Thyroid gland (tissue), 4 donors: Measurements from ENCODE around the gene DDN.

Experiments used
- POLR2A ChIP-seq, 2 donors: fragments of 450-650 bp; IDR thresholded peaks; one replicate each; pipeline ENCODE4 v1.6.1; 2017; ENCODE audit warnings: antibody characterized with exemption in 2 of 2, mild to moderate bottlenecking in 2 of 2, moderate library complexity in 1 of 2
- TF ChIP-seq, protein P1 (sequence below), 6 experiments: fragments of 200-600 bp in 3 of 6; fragments of 450-650 bp in 3 of 6; sonication (generic) in 3 of 6; IDR thresholded peaks; one replicate each; pipeline ENCODE4 v1.5.1; 2016 to 2019; ENCODE audit warnings: antibody characterized with exemption in 6 of 6, mild to moderate bottlenecking in 2 of 6, inconsistent platforms in 1 of 6, moderate library complexity in 1 of 6

DNA sequence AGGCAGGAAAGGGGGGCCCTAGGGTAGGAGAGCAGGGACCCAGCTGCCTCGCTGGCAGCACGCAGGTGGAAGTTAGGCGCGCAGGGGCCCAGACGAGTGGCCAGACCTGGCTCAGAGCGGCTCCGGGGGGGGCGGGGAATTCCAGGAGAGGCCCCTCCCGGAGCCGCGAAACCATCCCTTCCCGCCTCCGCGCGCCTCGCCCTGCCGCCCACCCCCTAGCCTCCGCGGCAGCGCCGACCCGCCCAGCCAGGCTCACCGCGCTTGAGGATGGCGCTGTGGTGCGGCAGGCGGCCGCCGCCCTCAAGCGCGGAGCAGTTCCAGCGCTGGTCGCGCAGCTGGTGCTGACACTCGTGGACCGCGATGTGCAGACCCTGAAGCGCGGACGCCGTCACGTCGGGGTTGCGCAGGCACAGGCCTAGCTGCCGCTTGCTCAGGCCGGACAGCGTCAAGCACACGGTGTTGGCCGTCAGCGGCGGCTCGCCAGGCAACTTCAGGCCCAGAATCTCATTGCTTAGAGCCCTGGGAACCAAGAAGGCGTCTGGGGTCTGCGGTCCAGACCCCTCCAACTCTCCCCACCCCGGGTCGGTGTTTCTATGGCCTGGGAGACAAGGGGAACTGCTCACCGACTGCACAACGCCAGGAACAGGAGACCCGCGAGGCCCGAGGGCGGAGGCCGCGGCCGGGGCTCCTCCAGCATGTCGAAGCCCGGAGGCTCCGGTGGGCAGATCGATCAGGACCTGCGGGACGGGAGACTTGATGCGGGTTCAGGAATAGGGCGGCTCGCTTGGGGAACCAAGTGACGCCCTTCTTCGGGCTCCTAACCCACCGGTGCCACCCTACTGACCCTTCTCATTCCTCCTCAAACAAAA, 29.1 kb downstream of the DDN start:
- TF ChIP-seq, protein P1, sequence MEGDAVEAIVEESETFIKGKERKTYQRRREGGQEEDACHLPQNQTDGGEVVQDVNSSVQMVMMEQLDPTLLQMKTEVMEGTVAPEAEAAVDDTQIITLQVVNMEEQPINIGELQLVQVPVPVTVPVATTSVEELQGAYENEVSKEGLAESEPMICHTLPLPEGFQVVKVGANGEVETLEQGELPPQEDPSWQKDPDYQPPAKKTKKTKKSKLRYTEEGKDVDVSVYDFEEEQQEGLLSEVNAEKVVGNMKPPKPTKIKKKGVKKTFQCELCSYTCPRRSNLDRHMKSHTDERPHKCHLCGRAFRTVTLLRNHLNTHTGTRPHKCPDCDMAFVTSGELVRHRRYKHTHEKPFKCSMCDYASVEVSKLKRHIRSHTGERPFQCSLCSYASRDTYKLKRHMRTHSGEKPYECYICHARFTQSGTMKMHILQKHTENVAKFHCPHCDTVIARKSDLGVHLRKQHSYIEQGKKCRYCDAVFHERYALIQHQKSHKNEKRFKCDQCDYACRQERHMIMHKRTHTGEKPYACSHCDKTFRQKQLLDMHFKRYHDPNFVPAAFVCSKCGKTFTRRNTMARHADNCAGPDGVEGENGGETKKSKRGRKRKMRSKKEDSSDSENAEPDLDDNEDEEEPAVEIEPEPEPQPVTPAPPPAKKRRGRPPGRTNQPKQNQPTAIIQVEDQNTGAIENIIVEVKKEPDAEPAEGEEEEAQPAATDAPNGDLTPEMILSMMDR (IDR thresholded peaks at IDR 0.05) = no peak
- no peak for TF ChIP-seq POLR2A (IDR thresholded peaks at IDR 0.05)
